Activated CD4-positive, alpha-beta T cell treated with anti-CD3 and anti-CD28 coated beads, Interleukin-2, amount 10 ng/mL, durations not matched to agents 7 days and 5 days (primary cell): Measurements from ENCODE around the gene XPNPEP3. TPM values are rescaled to one million over a fixed set of nuclear protein-coding genes. Genes with fewer than 3 reads are reported as not detected.
A peak's percentile ranks its signal among the peaks of the same experiment; 100 is the strongest.
"Not testable (repeated sequence)": the region's sequence is repeated elsewhere in the genome, so short reads cannot be mapped to it uniquely, and the experiment has no call there.

ENCODE experiments used
- CTCF ChIA-PET: fragments of 350-600 bp; sonication (Branson Sonifier 250); formaldehyde crosslinking; loops from one replicate; lab custom pipeline; 2021; ENCODE audit warnings: antibody characterized with exemption; lab: Charles Lee
- POLR2A ChIA-PET: fragments of 350-600 bp; sonication (Branson Sonifier 250); formaldehyde crosslinking; loops from one replicate; lab custom pipeline; 2021; ENCODE audit warnings: antibody characterized with exemption; lab: Charles Lee
- DNase-seq: peaks from one replicate; pipeline ENCODE4 v3.0.0-alpha.2; 2020
- H3K27ac Mint-ChIP-seq: one replicate; pipeline ENCODE4 v1.8.0; 2021; ENCODE audit warnings: mild to moderate bottlenecking, moderate library complexity, mixed read lengths
- H3K27me3 Mint-ChIP-seq: one replicate; pipeline ENCODE4 v1.8.0; 2021; ENCODE audit warnings: mixed read lengths
- H3K36me3 Mint-ChIP-seq: one replicate; pipeline ENCODE4 v1.8.0; 2021; ENCODE audit warnings: low read depth, mixed read lengths
- H3K4me1 Mint-ChIP-seq: one replicate; pipeline ENCODE4 v1.8.0; 2021; ENCODE audit warnings: mixed read lengths
- H3K4me3 Mint-ChIP-seq: one replicate; pipeline ENCODE4 v1.8.0; 2021; ENCODE audit warnings: mild to moderate bottlenecking, moderate library complexity, mixed read lengths
- H3K9me3 Mint-ChIP-seq: one replicate; pipeline ENCODE4 v1.8.0; 2021; ENCODE audit warnings: mixed read lengths
- total RNA-seq, 2 experiments: library from RNA; stranded (reverse); gene quantifications; one replicate each; pipeline ENCODE4 v1.2.3, GENCODE V29; 2021

XPNPEP3 gene
- 10 to 100 TPM; 11.9 to 17.8 TPM for total RNA-seq

DNA sequence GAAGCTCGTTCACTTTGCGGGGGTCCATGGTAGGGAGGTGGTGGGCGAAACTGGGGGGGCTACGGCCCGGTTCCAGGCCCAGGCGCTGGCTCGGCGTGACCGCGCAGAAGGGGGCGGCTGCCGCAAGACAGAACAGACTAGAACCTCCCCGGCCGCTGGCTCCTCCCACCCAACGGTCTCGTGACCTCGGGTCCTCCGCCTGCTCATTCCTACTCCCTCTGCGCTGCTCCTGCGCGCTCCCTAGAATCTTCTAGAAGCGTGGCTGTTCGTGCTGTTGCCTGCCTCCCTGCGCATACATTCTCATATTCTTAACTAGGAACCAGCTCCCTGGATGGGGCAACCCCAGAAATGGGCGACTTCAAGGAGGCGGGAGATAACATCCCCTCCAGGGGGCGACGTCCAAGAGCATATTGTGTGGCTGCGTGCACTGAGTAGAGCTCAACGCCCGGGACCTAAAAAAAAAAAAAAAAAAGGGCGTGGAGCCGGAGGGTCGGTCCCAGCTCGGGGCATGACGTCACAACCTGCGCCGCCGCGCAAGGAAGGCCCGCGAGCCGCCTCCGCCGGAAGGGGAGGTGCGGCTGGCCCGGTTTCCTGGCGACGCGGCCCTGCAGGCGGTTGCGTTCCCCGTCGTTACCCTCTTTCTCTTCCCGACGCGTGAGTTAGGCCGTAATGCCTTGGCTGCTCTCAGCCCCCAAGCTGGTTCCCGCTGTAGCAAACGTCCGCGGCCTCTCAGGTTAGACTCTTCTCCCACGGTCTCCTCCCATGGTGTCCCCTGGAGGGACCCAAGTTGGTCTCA lies at the start of gene XPNPEP3, which contains the start of gene ST13:
Gene XPNPEP3 (plus strand): TSS at position 636 of the 796 bp plus-strand sequence. CDS start 34 bp downstream, at position 670.
Gene ST13 (minus strand): TSS at position 127 of the 796 bp plus-strand sequence. CDS start 99 bp downstream, at position 28.
- no peaks in the 10 kb centered on the region for H3K9me3 Mint-ChIP-seq
- peaks cover 52% of the 10 kb centered on the region for H3K4me1 Mint-ChIP-seq
- CTCF ChIA-PET = interaction anchor here (0.5 to 4.7 kb wide), 8 partner anchors 10 to 201 kb away, joined by 3 to 21 read pairs (median 4); partner anchors contain the start of gene SLC25A17
- POLR2A ChIA-PET = interaction anchor here (0.6 to 1.1 kb wide), 4 partner anchors 19 to 236 kb away, joined by 3 to 7 read pairs (median 4); no protein-coding TSS in a partner anchor
- peaks cover 10% of the 10 kb centered on the region for H3K36me3 Mint-ChIP-seq
- H3K27ac Mint-ChIP-seq = peak within 1 kb of the TSS; percentile 100
- H3K4me3 Mint-ChIP-seq = peak within 1 kb of the TSS; percentile 98
- peak; percentile 98 for DNase-seq
- H3K27me3 Mint-ChIP-seq = no peaks in the 10 kb centered on the region

- peaks cover 7% of the 10 kb centered on the region for H3K36me3 Mint-ChIP-seq
- H3K27me3 Mint-ChIP-seq = no peaks in the 10 kb centered on the region
- ChIA-PET POLR2A (interaction anchor here (0.5 kb wide), 1 partner anchor 159 kb away, joined by 3 read pairs; no protein-coding TSS in a partner anchor), CTCF (interaction anchor here (2.5 kb wide), 1 partner anchor 125 kb away, joined by 11 read pairs; no protein-coding TSS in a partner anchor)
- DNase-seq = no peak
- H3K4me3 Mint-ChIP-seq = no peak overlapping the region
- no peak overlapping the region for H3K27ac Mint-ChIP-seq
- no peaks in the 10 kb centered on the region for H3K9me3 Mint-ChIP-seq
- H3K4me1 Mint-ChIP-seq = peaks cover 1% of the 10 kb centered on the region
Observed at GRCh38 chr22:40808018-40808841, 48.7 kb upstream of the XPNPEP3 start.

DNA sequence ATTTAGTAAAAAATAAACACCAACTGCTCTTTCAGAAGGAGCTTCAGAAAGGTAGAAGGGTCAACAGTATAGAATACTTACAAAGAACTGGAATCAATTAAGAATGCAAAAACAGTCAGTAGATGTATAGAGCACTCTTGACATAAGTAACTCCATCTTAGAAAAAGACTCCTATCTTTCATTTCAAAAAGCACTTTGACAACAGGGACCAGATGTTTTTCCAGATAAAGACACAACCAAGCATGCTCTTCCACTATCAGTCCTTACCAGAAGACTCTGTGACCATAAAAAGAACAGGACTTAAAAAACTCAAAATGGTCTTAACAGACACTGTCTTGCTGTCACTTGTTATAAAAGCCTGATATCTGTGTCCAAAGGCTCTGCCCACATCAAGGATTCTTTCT lies 43.0 kb upstream of the XPNPEP3 start:
- Mint-ChIP-seq H3K27ac (no peak overlapping the region), H3K36me3 (peaks cover 20% of the 10 kb centered on the region), H3K9me3 (no peaks in the 10 kb centered on the region), H3K4me1 (peaks cover 28% of the 10 kb centered on the region), H3K4me3 (no peak overlapping the region), H3K27me3 (no peaks in the 10 kb centered on the region)
- POLR2A ChIA-PET = no interaction called here
- DNase-seq = no peak
- CTCF ChIA-PET = no interaction called here

- no peak for DNase-seq
- CTCF ChIA-PET = interaction anchor here (0.7 to 1.1 kb wide), 2 partner anchors 17 to 135 kb away, joined by 5 to 7 read pairs; no protein-coding TSS in a partner anchor
- POLR2A ChIA-PET = interaction anchor here (0.6 kb wide), 1 partner anchor 90 kb away, joined by 3 read pairs; no protein-coding TSS in a partner anchor
- H3K27me3 Mint-ChIP-seq = no peaks in the 10 kb centered on the region
- peaks cover 37% of the 10 kb centered on the region for H3K4me1 Mint-ChIP-seq
- H3K4me3 Mint-ChIP-seq = peak overlapping the region; percentile 95
- peak overlapping the region; percentile 93 for H3K27ac Mint-ChIP-seq
- no peaks in the 10 kb centered on the region for H3K9me3 Mint-ChIP-seq
- peaks cover 17% of the 10 kb centered on the region for H3K36me3 Mint-ChIP-seq
Observed at GRCh38 chr22:40817737-40818136, 39.2 kb upstream of the XPNPEP3 start.

DNA sequence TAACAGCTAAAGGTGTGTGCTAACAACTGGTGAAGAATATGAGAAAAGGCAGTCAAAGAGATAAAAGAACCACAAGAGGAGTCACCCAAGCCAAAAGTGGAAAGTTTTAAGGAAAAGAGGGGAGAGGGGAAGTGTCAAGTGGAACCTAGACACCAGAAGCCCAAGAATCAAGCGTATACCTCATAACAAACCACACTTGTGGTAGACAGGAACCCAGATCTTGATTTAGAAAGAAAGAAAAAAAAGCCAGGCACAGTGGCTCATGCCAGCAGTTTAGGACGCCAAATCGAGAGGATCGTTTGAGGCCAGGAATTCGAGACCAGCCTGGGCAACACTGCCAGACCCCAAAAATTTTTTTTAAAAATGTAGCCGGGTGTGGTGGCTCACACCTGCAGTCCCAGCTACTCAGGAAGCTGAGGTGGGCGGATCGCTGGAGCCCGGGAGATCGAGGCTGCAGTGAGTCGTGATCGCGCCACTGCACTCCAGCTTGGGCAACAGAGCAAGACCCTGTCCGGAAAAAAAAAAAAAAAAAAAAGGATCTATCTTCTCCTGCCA lies 38.7 kb upstream of the XPNPEP3 start:
- no peak for DNase-seq
- Mint-ChIP-seq H3K9me3 (no peaks in the 10 kb centered on the region), H3K4me1 (peaks cover 37% of the 10 kb centered on the region), H3K4me3 (peak overlapping the region; percentile 95), H3K27me3 (no peaks in the 10 kb centered on the region), H3K36me3 (peaks cover 17% of the 10 kb centered on the region), H3K27ac (peak overlapping the region; percentile 93)
- POLR2A ChIA-PET = interaction anchor here (0.6 kb wide), 1 partner anchor 90 kb away, joined by 3 read pairs; no protein-coding TSS in a partner anchor
- CTCF ChIA-PET = interaction anchor here (0.7 to 1.2 kb wide), 4 partner anchors 15 to 135 kb away, joined by 3 to 7 read pairs (median 4); no protein-coding TSS in a partner anchor

- peak within 1 kb of the TSS; percentile 95 for H3K4me3 Mint-ChIP-seq
- no peaks in the 10 kb centered on the region for H3K27me3 Mint-ChIP-seq
- peaks cover 37% of the 10 kb centered on the region for H3K4me1 Mint-ChIP-seq
- ChIA-PET POLR2A (interaction anchor here (0.6 kb wide), 2 partner anchors 34 to 98 kb away, joined by 4 to 6 read pairs; no protein-coding TSS in a partner anchor), CTCF (interaction anchor here (0.5 to 1.2 kb wide), 10 partner anchors 12 to 136 kb away, joined by 3 to 7 read pairs (median 3); partner anchors contain the start of genes ST13 and XPNPEP3)
- peak; percentile 90 for DNase-seq
- H3K9me3 Mint-ChIP-seq = no peaks in the 10 kb centered on the region
- H3K36me3 Mint-ChIP-seq = peaks cover 23% of the 10 kb centered on the region
- peak within 1 kb of the TSS; percentile 93 for H3K27ac Mint-ChIP-seq
Observed at GRCh38 chr22:40818747-40819598, 38.0 kb upstream of the XPNPEP3 start, which contains the start of gene SLC25A17. Gene SLC25A17 (minus strand): TSS chr22:40819346. CDS start chr22:40819248, 98 bp downstream.

GRCh38 chr22:40819599-40820140 lies 37.3 kb upstream of the XPNPEP3 start:
- no peak for DNase-seq

GRCh38 chr22:40823426-40823825 lies 33.5 kb upstream of the XPNPEP3 start:
- CTCF ChIA-PET = interaction anchor here (1.3 to 1.5 kb wide), 2 partner anchors 13 to 140 kb away, joined by 4 to 6 read pairs; no protein-coding TSS in a partner anchor
- H3K36me3 Mint-ChIP-seq = peaks cover 13% of the 10 kb centered on the region
- POLR2A ChIA-PET = no interaction called here

More at GRCh38 chr22:40819599-40820140, 37.3 kb upstream of the XPNPEP3 start:
- peak overlapping the region; percentile 95 for H3K4me3 Mint-ChIP-seq
- H3K36me3 Mint-ChIP-seq = peaks cover 21% of the 10 kb centered on the region
- ChIA-PET CTCF (interaction anchor here (0.5 to 1.2 kb wide), 7 partner anchors 11 to 91 kb away, joined by 3 to 5 read pairs (median 3); partner anchors contain the start of genes ST13 and XPNPEP3), POLR2A (interaction anchor here (0.6 kb wide), 2 partner anchors 34 to 97 kb away, joined by 4 to 6 read pairs; no protein-coding TSS in a partner anchor)
- no peaks in the 10 kb centered on the region for H3K9me3 Mint-ChIP-seq
- no peaks in the 10 kb centered on the region for H3K27me3 Mint-ChIP-seq
- peaks cover 34% of the 10 kb centered on the region for H3K4me1 Mint-ChIP-seq
- H3K27ac Mint-ChIP-seq = peak overlapping the region; percentile 93

GRCh38 chr22:40826292-40826691 lies 30.7 kb upstream of the XPNPEP3 start:
- POLR2A ChIA-PET, H3K27me3 Mint-ChIP-seq, H3K27ac Mint-ChIP-seq, CTCF ChIA-PET, H3K4me3 Mint-ChIP-seq, DNase-seq, H3K4me1 Mint-ChIP-seq, H3K9me3 Mint-ChIP-seq: not testable (repeated sequence)
- peaks cover 25% of the 10 kb centered on the region for H3K36me3 Mint-ChIP-seq

More at GRCh38 chr22:40823426-40823825, 33.5 kb upstream of the XPNPEP3 start:
- no peak overlapping the region for H3K4me3 Mint-ChIP-seq
- no peaks in the 10 kb centered on the region for H3K27me3 Mint-ChIP-seq
- no peak for DNase-seq
- H3K27ac Mint-ChIP-seq = no peak overlapping the region
- H3K4me1 Mint-ChIP-seq = peaks cover 13% of the 10 kb centered on the region
- H3K9me3 Mint-ChIP-seq = no peaks in the 10 kb centered on the region

GRCh38 chr22:40826984-40827741 lies 29.8 kb upstream of the XPNPEP3 start:
- H3K4me3 Mint-ChIP-seq = no peak overlapping the region
- H3K4me1 Mint-ChIP-seq = no peaks in the 10 kb centered on the region
- no peak for DNase-seq
- H3K27me3 Mint-ChIP-seq = no peaks in the 10 kb centered on the region
- ChIA-PET CTCF (no interaction called here), POLR2A (no interaction called here)
- H3K36me3 Mint-ChIP-seq = peaks cover 26% of the 10 kb centered on the region
- H3K9me3 Mint-ChIP-seq = no peaks in the 10 kb centered on the region
- no peak overlapping the region for H3K27ac Mint-ChIP-seq
